ENCODE measurements around the gene TGFBR3.

The TGFBR3 gene

GRCh38 chr1:91724231-91724630 is 161.7 kb downstream of the TGFBR3 start:
- H3K9ac ChIP-seq (ENCODE audit: low read length) = no peak overlapping the region
- H3K36me3 ChIP-seq (ENCODE audit: control insufficient read depth in 1 of 2, insufficient read depth in 2 of 2, low read length in 2 of 2) = no peaks in the 10 kb centered on the region
- no peaks in the 10 kb centered on the region for H3K79me1 ChIP-seq (ENCODE audit: low read length)
- DNase-seq = no peak
- H3K23ac ChIP-seq (ENCODE audit: low read length) = no peak overlapping the region
- no peak overlapping the region for H3K4me2 ChIP-seq (ENCODE audit: low read length)
- H3K4ac ChIP-seq (ENCODE audit: low read depth, low read length) = no peak overlapping the region
- H2BK5ac ChIP-seq (ENCODE audit: low read depth, low read length, poor library complexity) = no peak overlapping the region
- no peaks in the 10 kb centered on the region for H3K4me1 ChIP-seq (ENCODE audit: control insufficient read depth in 1 of 2, insufficient read depth in 2 of 2, low read length in 2 of 2)
- H3K14ac ChIP-seq (ENCODE audit: low read length) = no peak overlapping the region
- H3K79me2 ChIP-seq (ENCODE audit: control insufficient read depth, insufficient read depth, low read length, poor library complexity) = no peaks in the 10 kb centered on the region
- H3K18ac ChIP-seq (ENCODE audit: low read length) = no peak overlapping the region
- no peaks in the 10 kb centered on the region for H3K27me3 ChIP-seq (ENCODE audit: insufficient read depth, low read length)
- no peak overlapping the region for H3K27ac ChIP-seq (ENCODE audit: low read depth, low read length)
- H3K4me3 ChIP-seq (ENCODE audit: low read depth, low read length) = no peak overlapping the region
- H2AK5ac ChIP-seq (ENCODE audit: low read length) = no peak overlapping the region
- no peak overlapping the region for H4K12ac ChIP-seq (ENCODE audit: low read depth, low read length)
- no peak overlapping the region for H4K8ac ChIP-seq (ENCODE audit: low read depth, low read length)
- no peak overlapping the region for H2AFZ ChIP-seq (ENCODE audit: insufficient read depth, low read length, poor library complexity)
- H2BK12ac ChIP-seq (ENCODE audit: low read length) = no peak overlapping the region
- H2BK120ac ChIP-seq (ENCODE audit: insufficient read depth, low read length, poor library complexity) = no peak overlapping the region
- H3K9me3 ChIP-seq (ENCODE audit: insufficient read depth, low read depth, low read length) = peaks cover under 1% of the 10 kb centered on the region
- WGBS (ENCODE audit: extremely low coverage, insufficient coverage, insufficient read length) = no CpG with 5 or more reads among the region's 1 CpG
- no peak overlapping the region for H4K91ac ChIP-seq (ENCODE audit: low read depth, low read length)

- H3K79me2 ChIP-seq (ENCODE audit: control insufficient read depth, insufficient read depth, low read length, poor library complexity) = no peaks in the 10 kb centered on the region
- no peak overlapping the region for H3K18ac ChIP-seq (ENCODE audit: low read length)
- H3K79me1 ChIP-seq (ENCODE audit: low read length) = no peaks in the 10 kb centered on the region
- no peak overlapping the region for H3K9ac ChIP-seq (ENCODE audit: low read length)
- no peak overlapping the region for H2BK5ac ChIP-seq (ENCODE audit: low read depth, low read length, poor library complexity)
- no peak overlapping the region for H4K12ac ChIP-seq (ENCODE audit: low read depth, low read length)
- no CpG with 5 or more reads among the region's 5 CpGs for WGBS (ENCODE audit: extremely low coverage, insufficient coverage, insufficient read length)
- H3K23ac ChIP-seq (ENCODE audit: low read length) = no peak overlapping the region
- H3K4me3 ChIP-seq (ENCODE audit: low read depth, low read length) = no peak overlapping the region
- H2BK12ac ChIP-seq (ENCODE audit: low read length) = no peak overlapping the region
- no peak overlapping the region for H2BK120ac ChIP-seq (ENCODE audit: insufficient read depth, low read length, poor library complexity)
- H3K36me3 ChIP-seq (ENCODE audit: control insufficient read depth in 1 of 2, insufficient read depth in 2 of 2, low read length in 2 of 2) = no peaks in the 10 kb centered on the region
- no peak overlapping the region for H3K14ac ChIP-seq (ENCODE audit: low read length)
- no peaks in the 10 kb centered on the region for H3K27me3 ChIP-seq (ENCODE audit: insufficient read depth, low read length)
- no peak overlapping the region for H2AFZ ChIP-seq (ENCODE audit: insufficient read depth, low read length, poor library complexity)
- DNase-seq = no peak
- no peak overlapping the region for H3K4ac ChIP-seq (ENCODE audit: low read depth, low read length)
- H3K9me3 ChIP-seq (ENCODE audit: insufficient read depth, low read depth, low read length) = peaks cover 1% of the 10 kb centered on the region
- no peak overlapping the region for H3K27ac ChIP-seq (ENCODE audit: low read depth, low read length)
- no peaks in the 10 kb centered on the region for H3K4me1 ChIP-seq (ENCODE audit: control insufficient read depth in 1 of 2, insufficient read depth in 2 of 2, low read length in 2 of 2)
- H4K91ac ChIP-seq (ENCODE audit: low read depth, low read length) = no peak overlapping the region
- no peak overlapping the region for H2AK5ac ChIP-seq (ENCODE audit: low read length)
- H3K4me2 ChIP-seq (ENCODE audit: low read length) = no peak overlapping the region
- H4K8ac ChIP-seq (ENCODE audit: low read depth, low read length) = no peak overlapping the region
Observed at GRCh38 chr1:91720044-91720443, 165.9 kb downstream of the TGFBR3 start.

- H2BK5ac ChIP-seq (ENCODE audit: low read depth, low read length, poor library complexity) = no peak overlapping the region
- no peak overlapping the region for H4K12ac ChIP-seq (ENCODE audit: low read depth, low read length)
- no peak for DNase-seq
- H3K4me2 ChIP-seq (ENCODE audit: low read length) = no peak overlapping the region
- H3K23ac ChIP-seq (ENCODE audit: low read length) = no peak overlapping the region
- H3K4me3 ChIP-seq (ENCODE audit: low read depth, low read length) = no peak overlapping the region
- no peak overlapping the region for H3K27ac ChIP-seq (ENCODE audit: low read depth, low read length)
- H2BK12ac ChIP-seq (ENCODE audit: low read length) = no peak overlapping the region
- no peaks in the 10 kb centered on the region for H3K4me1 ChIP-seq (ENCODE audit: control insufficient read depth in 1 of 2, insufficient read depth in 2 of 2, low read length in 2 of 2)
- no peak overlapping the region for H3K4ac ChIP-seq (ENCODE audit: low read depth, low read length)
- no CpG with 5 or more reads among the region's 5 CpGs for WGBS (ENCODE audit: extremely low coverage, insufficient coverage, insufficient read length)
- H3K14ac ChIP-seq (ENCODE audit: low read length) = no peak overlapping the region
- no peak overlapping the region for H3K18ac ChIP-seq (ENCODE audit: low read length)
- no peaks in the 10 kb centered on the region for H3K79me1 ChIP-seq (ENCODE audit: low read length)
- no peaks in the 10 kb centered on the region for H3K36me3 ChIP-seq (ENCODE audit: control insufficient read depth in 1 of 2, insufficient read depth in 2 of 2, low read length in 2 of 2)
- H2AFZ ChIP-seq (ENCODE audit: insufficient read depth, low read length, poor library complexity) = no peak overlapping the region
- H4K91ac ChIP-seq (ENCODE audit: low read depth, low read length) = no peak overlapping the region
- H3K9me3 ChIP-seq (ENCODE audit: insufficient read depth, low read depth, low read length) = peaks cover 1% of the 10 kb centered on the region
- no peak overlapping the region for H2AK5ac ChIP-seq (ENCODE audit: low read length)
- no peak overlapping the region for H3K9ac ChIP-seq (ENCODE audit: low read length)
- no peak overlapping the region for H2BK120ac ChIP-seq (ENCODE audit: insufficient read depth, low read length, poor library complexity)
- no peaks in the 10 kb centered on the region for H3K79me2 ChIP-seq (ENCODE audit: control insufficient read depth, insufficient read depth, low read length, poor library complexity)
- no peaks in the 10 kb centered on the region for H3K27me3 ChIP-seq (ENCODE audit: insufficient read depth, low read length)
- H4K8ac ChIP-seq (ENCODE audit: low read depth, low read length) = no peak overlapping the region
Observed at GRCh38 chr1:91718877-91719276, 167.1 kb downstream of the TGFBR3 start.

GRCh38 chr1:91718368-91718767 is 167.6 kb downstream of the TGFBR3 start:
- no peak overlapping the region for H3K9ac ChIP-seq (ENCODE audit: low read length)
- WGBS (ENCODE audit: extremely low coverage, insufficient coverage, insufficient read length) = no CpG with 5 or more reads among the region's 2 CpGs
- H4K91ac ChIP-seq (ENCODE audit: low read depth, low read length) = no peak overlapping the region
- H3K27me3 ChIP-seq (ENCODE audit: insufficient read depth, low read length) = no peaks in the 10 kb centered on the region
- H3K79me1 ChIP-seq (ENCODE audit: low read length) = no peaks in the 10 kb centered on the region
- no peaks in the 10 kb centered on the region for H3K4me1 ChIP-seq (ENCODE audit: control insufficient read depth in 1 of 2, insufficient read depth in 2 of 2, low read length in 2 of 2)
- no peak overlapping the region for H2AFZ ChIP-seq (ENCODE audit: insufficient read depth, low read length, poor library complexity)
- H3K4me3 ChIP-seq (ENCODE audit: low read depth, low read length) = no peak overlapping the region
- no peak overlapping the region for H3K14ac ChIP-seq (ENCODE audit: low read length)
- no peak overlapping the region for H3K23ac ChIP-seq (ENCODE audit: low read length)
- no peak overlapping the region for H3K27ac ChIP-seq (ENCODE audit: low read depth, low read length)
- H2AK5ac ChIP-seq (ENCODE audit: low read length) = no peak overlapping the region
- H3K36me3 ChIP-seq (ENCODE audit: control insufficient read depth in 1 of 2, insufficient read depth in 2 of 2, low read length in 2 of 2) = no peaks in the 10 kb centered on the region
- H4K12ac ChIP-seq (ENCODE audit: low read depth, low read length) = no peak overlapping the region
- no peak for DNase-seq
- H4K8ac ChIP-seq (ENCODE audit: low read depth, low read length) = no peak overlapping the region
- no peak overlapping the region for H2BK12ac ChIP-seq (ENCODE audit: low read length)
- H2BK5ac ChIP-seq (ENCODE audit: low read depth, low read length, poor library complexity) = no peak overlapping the region
- H3K9me3 ChIP-seq (ENCODE audit: insufficient read depth, low read depth, low read length) = peaks cover 1% of the 10 kb centered on the region
- H3K79me2 ChIP-seq (ENCODE audit: control insufficient read depth, insufficient read depth, low read length, poor library complexity) = no peaks in the 10 kb centered on the region
- no peak overlapping the region for H3K4me2 ChIP-seq (ENCODE audit: low read length)
- H2BK120ac ChIP-seq (ENCODE audit: insufficient read depth, low read length, poor library complexity) = no peak overlapping the region
- H3K18ac ChIP-seq (ENCODE audit: low read length) = no peak overlapping the region
- H3K4ac ChIP-seq (ENCODE audit: low read depth, low read length) = no peak overlapping the region

Data from trophoblast cell (in vitro differentiated cells and primary cell).